ENCODE results near the gene ZCCHC7.

Gene ZCCHC7

GRCh38 chr9:37336150-37336549 is 215.8 kb downstream of the ZCCHC7 start:
- no peak for DNase-seq

- no peak for DNase-seq
Measured at GRCh38 chr9:37337301-37337890, 217.0 kb downstream of the ZCCHC7 start.

- no peak for DNase-seq
Measured at GRCh38 chr9:37338218-37338617, 217.8 kb downstream of the ZCCHC7 start.

GRCh38 chr9:37339923-37340322 is 219.5 kb downstream of the ZCCHC7 start:
- no peak for DNase-seq

GRCh38 chr9:37340961-37341360 is 220.6 kb downstream of the ZCCHC7 start:
- no peak for DNase-seq

GRCh38 chr9:37341704-37342103 is 221.3 kb downstream of the ZCCHC7 start:
- no peak for DNase-seq

- DNase-seq = no peak
Measured at GRCh38 chr9:37342493-37342892, 222.1 kb downstream of the ZCCHC7 start.

GRCh38 chr9:37342895-37343294 is 222.5 kb downstream of the ZCCHC7 start:
- DNase-seq = no peak

- DNase-seq = no peak
Measured at GRCh38 chr9:37343724-37344123, 223.3 kb downstream of the ZCCHC7 start.

- no peak for DNase-seq
Measured at GRCh38 chr9:37345038-37345437, 224.7 kb downstream of the ZCCHC7 start.

GRCh38 chr9:37348917-37349316 is 228.5 kb downstream of the ZCCHC7 start:
- DNase-seq = no peak

- no peak for DNase-seq
Measured at GRCh38 chr9:37350486-37351190, 230.3 kb downstream of the ZCCHC7 start.

GRCh38 chr9:37353791-37354190 is 233.4 kb downstream of the ZCCHC7 start:
- DNase-seq = no peak

GRCh38 chr9:37362430-37362829 is 242.1 kb downstream of the ZCCHC7 start:
- no peak for DNase-seq

GRCh38 chr9:37363124-37363523 is 242.8 kb downstream of the ZCCHC7 start:
- DNase-seq = no peak

GRCh38 chr9:37364136-37364535 is 243.8 kb downstream of the ZCCHC7 start:
- DNase-seq = no peak

GRCh38 chr9:37364751-37365360 is 244.5 kb downstream of the ZCCHC7 start:
- DNase-seq = no peak

- DNase-seq = no peak
Measured at GRCh38 chr9:37369671-37370070, 249.3 kb downstream of the ZCCHC7 start.

- DNase-seq = no peak
Measured at GRCh38 chr9:37370282-37370681, 249.9 kb downstream of the ZCCHC7 start.

GRCh38 chr9:37370968-37371563 is 250.7 kb downstream of the ZCCHC7 start:
- DNase-seq = no peak

- peak in 1 of 56 donors; percentile 3 for DNase-seq
Measured at GRCh38 chr9:37371565-37372464, 251.4 kb downstream of the ZCCHC7 start.
